Parietal lobe (tissue), 2 donors: ENCODE measurements around the gene GNAI3. TPM values are rescaled to one million over a fixed set of nuclear protein-coding genes. Genes with fewer than 3 reads are reported as not detected.

ENCODE experiments used
- small RNA-seq: library from RNA; depleted of rRNA; stranded (forward); fragments of <200 nt; gene quantifications from one replicate; pipeline ENCODE3, GENCODE V24; 2014; ENCODE audit warnings: low replicate concordance
- total RNA-seq: library from RNA; depleted of rRNA; stranded (reverse); fragments of >200 nt; gene quantifications from one replicate; pipeline ENCODE4 v1.2.3, GENCODE V29; 2014

The GNAI3 gene
- 16.6 TPM for total RNA-seq

GRCh38 chr1:109548321-109549267 is at the start of gene GNAI3:
Gene GNAI3 (plus strand): TSS chr1:109548615. CDS start chr1:109548721, 106 bp downstream.

GRCh38 chr1:109509176-109510134 is 39.0 kb upstream of the GNAI3 start, which contains the start of gene AMIGO1:
Gene AMIGO1 (minus strand): TSS chr1:109509727. CDS start chr1:109508912, 815 bp downstream.

GRCh38 chr1:109539676-109540075 is 8.7 kb upstream of the GNAI3 start, which contains the start of gene GPR61:
Gene GPR61 (plus strand): TSS chr1:109539872. CDS start chr1:109543023, 3,151 bp downstream.

GRCh38 chr1:109619576-109620400 is 71.4 kb downstream of the GNAI3 start, which contains the start of the genes AMPD2 and GNAT2:
Gene AMPD2 (plus strand): TSS chr1:109619837. CDS start chr1:109621176, 1,339 bp downstream.
Gene GNAT2 (minus strand): TSS chr1:109619616. CDS start chr1:109612870, 6,746 bp downstream.

GRCh38 chr1:109655615-109656519 is 107.5 kb downstream of the GNAI3 start, which contains the start of gene GSTM4:
Gene GSTM4 (plus strand): TSS chr1:109656099. CDS start chr1:109656390, 291 bp downstream.

GRCh38 chr1:109667452-109668122 is 119.2 kb downstream of the GNAI3 start, which contains the start of gene GSTM2:
Gene GSTM2 (plus strand): TSS chr1:109668057. CDS start chr1:109668116, 59 bp downstream.

Small RNA genes lying within 50 kb of the gene (small RNA-seq; reads per million reads assigned to genes)
- not detected for gene RNU6V

Other genes starting within 250 kb of the GNAI3 start
- gene MYBPHL, start 241.6 kb upstream of the GNAI3 start, total RNA-seq: 0.63 TPM
- 82.9 TPM for gene SORT1, start 150.7 kb upstream of the GNAI3 start, total RNA-seq
- gene PSMA5, start 122.2 kb upstream of the GNAI3 start, total RNA-seq: 37.2 TPM
- not detected for gene SYPL2, start 82.1 kb upstream of the GNAI3 start, total RNA-seq
- 9.4 TPM for gene ATXN7L2, start 64.7 kb upstream of the GNAI3 start, total RNA-seq
- gene CYB561D1, start 54.5 kb upstream of the GNAI3 start, total RNA-seq: 7.5 TPM
- gene AMIGO1, start 38.9 kb upstream of the GNAI3 start, total RNA-seq: 13.1 TPM
- gene GPR61, start 8.7 kb upstream of the GNAI3 start, total RNA-seq: 5.9 TPM
- not detected for gene GNAT2, start 71.0 kb downstream of the GNAI3 start, total RNA-seq
- 82.0 TPM for gene AMPD2, start 71.2 kb downstream of the GNAI3 start, total RNA-seq
- 6.6 TPM for gene GSTM4, start 107.5 kb downstream of the GNAI3 start, total RNA-seq
- gene GSTM2, start 119.4 kb downstream of the GNAI3 start, total RNA-seq: 34.4 TPM
- gene GSTM1, start 139.2 kb downstream of the GNAI3 start, total RNA-seq: 10.3 TPM
- 4.7 TPM for gene GSTM5, start 163.6 kb downstream of the GNAI3 start, total RNA-seq
- gene GSTM3, start 192.4 kb downstream of the GNAI3 start, total RNA-seq: 55.7 TPM
- gene EPS8L3, start 215.3 kb downstream of the GNAI3 start, total RNA-seq: not detected